ENCODE measurements around the gene OSMR.

The OSMR gene

DNA sequence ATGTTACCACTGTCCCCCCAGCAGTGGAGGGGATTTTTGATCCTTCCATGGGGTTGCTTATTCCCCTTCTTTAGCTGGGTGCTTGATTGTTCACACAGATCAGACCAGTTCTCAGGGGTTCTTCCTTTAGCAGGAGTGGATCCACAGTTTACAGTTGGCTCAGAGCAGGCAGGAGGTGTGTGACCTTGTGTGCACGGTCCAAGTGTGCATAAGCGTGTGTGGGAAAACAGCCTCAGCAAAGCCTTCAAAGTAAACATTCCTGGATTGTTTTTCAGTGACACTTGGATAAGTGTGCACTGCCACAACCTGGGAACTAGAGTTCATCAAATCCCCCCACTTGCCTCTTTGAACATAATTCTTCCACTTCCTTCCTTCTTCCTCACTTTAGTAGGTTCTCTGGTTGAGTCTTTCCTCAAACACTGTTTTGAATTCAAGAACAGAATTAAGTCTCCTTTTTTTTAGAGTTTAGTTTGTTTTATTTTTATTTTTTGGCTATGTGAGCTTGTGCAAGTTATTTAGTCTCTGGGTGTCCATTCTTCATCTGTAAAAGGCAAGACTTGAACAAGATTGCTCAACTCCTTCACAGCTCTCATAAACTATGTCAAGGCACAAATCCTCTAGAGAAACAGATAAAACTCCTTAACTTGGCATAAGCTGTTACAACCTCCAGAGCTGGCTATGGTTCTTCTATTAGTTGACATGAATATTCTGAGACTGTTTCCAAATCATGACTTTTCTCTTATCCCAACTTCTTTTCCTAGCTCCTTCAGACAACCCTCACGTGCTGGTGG is 78.0 kb downstream of the OSMR start:
- in situ Hi-C loops (cut with MboI; ENCODE audit: low sequenced_read_pairs): no loop called here

GRCh38 chr5:38925154-38925925 is 79.5 kb downstream of the OSMR start:
- in situ Hi-C loops (cut with MboI; ENCODE audit: low sequenced_read_pairs): no loop called here

GRCh38 chr5:38926121-38926520 is 80.3 kb downstream of the OSMR start:
- in situ Hi-C loops (cut with MboI; ENCODE audit: low sequenced_read_pairs): no loop called here

GRCh38 chr5:38927470-38927869 is 81.7 kb downstream of the OSMR start:
- in situ Hi-C loops (cut with MboI; ENCODE audit: low sequenced_read_pairs): no loop called here

- in situ Hi-C loops (cut with MboI; ENCODE audit: low sequenced_read_pairs): no loop called here
Observed at GRCh38 chr5:38929838-38930237, 84.0 kb downstream of the OSMR start.

DNA sequence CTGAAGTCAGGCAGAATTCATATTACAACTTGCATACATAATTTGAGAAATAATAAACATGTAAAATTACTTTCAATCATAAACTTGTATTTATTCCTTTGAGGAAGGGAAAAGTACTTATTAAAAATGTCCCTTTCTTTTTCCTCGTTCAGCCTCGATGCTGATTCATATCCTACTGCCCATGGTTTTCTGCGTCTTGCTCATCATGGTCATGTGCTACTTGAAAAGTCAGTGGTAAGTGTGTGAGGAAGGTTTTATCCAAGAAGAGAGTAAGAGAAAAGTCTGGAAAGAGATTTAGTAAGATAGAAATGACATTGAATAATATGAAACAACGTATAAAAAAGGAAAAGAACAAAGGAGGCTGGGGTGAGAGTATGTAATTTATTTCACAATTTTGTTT is 85.9 kb downstream of the OSMR start:
- in situ Hi-C loops (cut with MboI; ENCODE audit: low sequenced_read_pairs): no loop called here

- in situ Hi-C loops (cut with MboI; ENCODE audit: low sequenced_read_pairs): no loop called here
Observed at GRCh38 chr5:38932854-38933408, 87.1 kb downstream of the OSMR start.

GRCh38 chr5:38935437-38935836 is 89.6 kb downstream of the OSMR start:
- in situ Hi-C loops (cut with MboI; ENCODE audit: low sequenced_read_pairs): no loop called here

DNA sequence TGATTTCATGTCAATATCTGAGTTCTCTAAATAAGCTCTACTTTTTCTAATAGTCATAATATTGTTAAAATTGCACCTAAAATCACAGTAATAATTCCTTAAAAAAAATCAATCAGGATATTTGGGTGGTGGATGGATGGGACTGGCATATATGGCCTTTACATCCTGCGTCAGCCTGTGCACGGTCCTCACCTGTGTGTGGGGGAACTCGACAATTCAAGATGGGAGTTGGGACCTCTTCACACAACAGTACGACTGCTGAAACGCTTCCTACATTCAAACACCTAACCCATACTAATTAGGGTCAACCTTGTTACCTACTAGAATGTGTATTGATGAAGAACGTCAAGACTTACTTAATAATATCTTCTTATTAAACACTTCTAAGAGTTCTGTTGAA is 90.5 kb downstream of the OSMR start:
- in situ Hi-C loops (cut with MboI; ENCODE audit: low sequenced_read_pairs): no loop called here

DNA sequence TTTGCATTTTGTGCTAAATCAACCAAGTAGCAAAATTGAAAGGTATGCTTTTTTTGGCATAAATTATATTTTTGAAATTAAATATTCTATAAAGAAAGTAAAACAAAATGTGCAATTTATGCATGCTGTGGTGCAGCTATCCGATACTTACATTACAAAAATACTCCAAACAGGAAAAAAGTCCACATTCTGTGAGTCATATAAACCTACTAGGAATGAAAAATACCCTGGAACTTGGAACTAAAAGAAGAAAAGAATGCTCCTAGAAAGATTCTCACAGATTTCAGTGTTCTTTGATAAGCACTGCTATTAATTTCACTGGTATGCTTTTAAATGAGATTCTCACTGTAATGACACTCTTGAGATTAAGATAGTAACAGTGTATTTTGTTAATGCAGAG is 92.6 kb downstream of the OSMR start:
- in situ Hi-C loops (cut with MboI; ENCODE audit: low sequenced_read_pairs): no loop called here

DNA sequence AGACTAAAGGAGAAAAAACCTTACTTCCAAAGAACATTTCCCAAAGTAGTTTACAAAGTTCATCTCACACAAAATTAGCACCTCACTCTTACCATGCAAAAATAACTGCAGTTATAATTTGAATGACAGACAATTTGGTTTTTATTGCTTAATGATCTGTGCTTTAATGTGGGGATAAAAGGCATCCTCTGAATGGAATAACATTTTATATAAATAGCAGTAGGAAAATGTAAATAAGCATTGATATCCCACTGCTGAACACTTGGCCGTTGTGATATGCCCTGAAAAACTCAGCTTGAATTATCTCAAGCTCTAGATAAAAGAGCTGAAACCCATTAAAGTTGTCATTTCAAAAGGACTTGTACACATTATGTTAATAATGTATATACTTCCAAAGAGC is 93.2 kb downstream of the OSMR start:
- in situ Hi-C loops (cut with MboI; ENCODE audit: low sequenced_read_pairs): no loop called here

- in situ Hi-C loops (cut with MboI; ENCODE audit: low sequenced_read_pairs): no loop called here
Observed at GRCh38 chr5:38940230-38940858, 94.5 kb downstream of the OSMR start.

DNA sequence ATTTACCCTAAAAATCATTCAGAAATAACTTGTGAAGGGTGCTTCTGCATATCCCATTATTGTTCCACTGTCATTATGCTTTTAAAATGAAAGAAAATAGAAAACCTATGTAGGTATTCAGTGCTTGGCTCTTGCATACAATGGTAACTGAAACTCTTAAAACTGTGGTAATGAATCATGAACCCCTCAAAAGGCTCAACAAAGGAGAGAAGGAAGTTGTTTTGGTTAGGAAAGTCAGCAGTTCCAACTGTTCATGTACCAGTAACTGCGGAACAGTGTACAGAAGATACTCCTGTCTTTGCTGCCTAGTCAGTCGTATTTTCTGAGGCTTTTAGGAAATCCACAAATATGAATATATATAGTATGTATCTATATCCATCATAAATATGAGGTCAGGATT is 96.1 kb downstream of the OSMR start:
- in situ Hi-C loops (cut with MboI; ENCODE audit: low sequenced_read_pairs): no loop called here

DNA sequence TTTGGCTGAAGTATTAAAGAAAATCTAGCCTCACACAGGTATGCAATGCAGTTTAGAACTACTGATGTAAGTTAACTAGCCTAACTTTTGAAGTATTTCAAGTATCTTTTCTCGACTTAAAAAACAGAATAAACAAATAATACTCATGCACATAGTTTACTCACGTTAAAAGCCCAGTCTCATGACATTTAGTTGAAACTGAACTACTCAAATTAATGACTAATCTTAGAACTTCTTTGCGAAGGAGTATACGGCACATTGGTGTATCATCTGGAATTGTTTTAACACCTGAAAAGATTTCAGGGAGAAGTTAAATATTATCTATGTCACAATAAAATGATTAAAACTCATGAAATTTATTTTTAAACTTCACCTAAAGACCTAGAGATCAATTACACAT is 98.5 kb downstream of the OSMR start:
- in situ Hi-C loops (cut with MboI; ENCODE audit: low sequenced_read_pairs): no loop called here

DNA sequence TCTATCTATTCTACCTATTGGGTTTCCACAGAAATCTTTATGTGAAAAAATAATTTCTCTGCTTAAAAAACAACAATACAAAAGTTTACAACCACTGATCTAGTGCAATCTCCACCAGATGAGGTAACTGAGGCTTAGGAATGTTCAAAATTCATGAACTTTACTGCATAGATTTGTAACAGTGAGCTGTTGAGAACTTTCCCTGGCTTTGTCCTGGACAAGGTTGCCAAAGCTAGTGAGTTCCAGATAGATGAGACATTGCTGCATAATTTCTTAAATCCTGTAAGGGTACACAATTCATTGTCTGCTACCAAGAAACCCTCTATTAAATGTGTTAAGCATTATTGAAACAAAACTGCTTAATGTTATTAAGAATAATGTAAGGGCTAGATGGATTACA is 102.7 kb downstream of the OSMR start:
- in situ Hi-C loops (cut with MboI; ENCODE audit: low sequenced_read_pairs): no loop called here

DNA sequence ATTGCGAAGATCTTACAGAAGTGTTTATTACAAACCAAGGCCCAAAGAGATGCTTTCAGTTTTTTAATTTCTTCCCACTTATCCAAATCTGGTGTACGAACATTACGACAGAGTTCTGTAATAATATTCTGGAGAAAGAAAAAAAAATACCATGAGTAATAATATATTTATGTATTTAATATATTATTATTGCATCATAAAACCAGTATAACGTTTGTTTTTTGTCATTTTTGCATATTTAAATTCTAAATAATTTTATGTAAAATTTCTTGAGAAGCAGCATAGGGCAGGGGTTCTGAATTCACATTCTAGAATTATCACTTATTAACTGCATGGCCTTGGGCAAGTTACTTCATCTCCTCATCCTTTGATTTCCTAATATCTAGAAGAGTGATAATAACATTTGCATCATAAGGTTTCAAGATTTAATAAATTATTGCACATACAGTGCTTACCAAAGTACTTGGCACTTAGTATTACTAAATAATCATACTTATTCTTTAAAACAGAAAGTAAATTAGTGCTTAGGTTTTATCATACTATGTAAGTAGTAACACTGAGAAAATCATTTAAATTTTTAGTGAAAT is 107.7 kb downstream of the OSMR start:
- in situ Hi-C loops (cut with MboI; ENCODE audit: low sequenced_read_pairs): no loop called here

DNA sequence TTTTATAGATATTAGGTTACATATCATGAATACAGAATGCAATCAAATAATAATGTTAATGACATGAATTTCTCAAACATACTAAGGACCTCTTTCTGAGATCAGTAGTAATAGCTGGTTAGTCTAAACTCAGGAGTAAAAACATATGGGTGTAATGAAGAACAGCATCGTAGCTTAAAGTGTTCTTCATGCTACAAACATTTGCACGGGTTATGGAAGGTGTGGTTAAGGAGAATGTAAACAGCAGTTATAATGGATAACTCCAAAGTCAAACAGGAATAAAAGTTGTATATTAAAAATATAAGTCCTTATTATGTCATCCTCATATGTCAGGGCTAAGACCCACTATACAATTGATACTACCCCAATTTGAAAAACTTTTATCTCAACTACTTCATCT is 115.9 kb downstream of the OSMR start:
- in situ Hi-C loops (cut with MboI; ENCODE audit: low sequenced_read_pairs): no loop called here

DNA sequence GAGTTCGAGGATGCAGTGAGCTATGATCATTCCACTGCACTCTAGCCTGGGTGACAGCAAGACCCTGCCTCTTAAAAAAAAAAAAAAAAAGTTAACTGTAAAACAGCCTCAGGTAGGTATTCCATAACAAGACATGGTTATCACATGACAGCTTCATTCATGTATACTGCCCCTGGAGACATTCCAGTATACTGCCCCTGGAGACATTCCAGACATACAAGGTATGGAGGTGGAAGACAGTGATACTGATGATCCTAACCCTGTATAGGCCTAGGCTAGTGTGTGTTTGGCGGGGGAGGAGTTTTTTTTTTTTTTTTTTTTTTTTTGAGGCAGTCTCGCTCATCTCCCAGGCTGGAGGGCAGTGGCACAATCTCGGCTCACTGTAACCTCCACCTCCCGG is 122.9 kb downstream of the OSMR start:
- in situ Hi-C loops (cut with MboI; ENCODE audit: low sequenced_read_pairs): no loop called here

GRCh38 chr5:38978036-38978435 is 132.2 kb downstream of the OSMR start:
- in situ Hi-C loops (cut with MboI; ENCODE audit: low sequenced_read_pairs): no loop called here

- in situ Hi-C loops (cut with MboI; ENCODE audit: low sequenced_read_pairs): no loop called here
Observed at GRCh38 chr5:38979535-38979934, 133.7 kb downstream of the OSMR start.

Measured in hTERT RPE-1 (cell line).